DMS53 treated with DMSO at 0.1 percent for 48 hours (cell line): ENCODE data around the gene PNPLA7.

ENCODE experiments used
- DNase-seq: peaks from one replicate; lab custom pipeline; 2025; ENCODE audit not compliant: unreplicated experiment; lab: John Stamatoyannopoulos, UW

Gene PNPLA7

GRCh38 chr9:137462986-137463930, 86.9 kb downstream of the PNPLA7 start:
- no peak for DNase-seq

- DNase-seq, result no peak
These were observed 87.7 kb downstream of the PNPLA7 start for GRCh38 chr9:137462396-137462985.

GRCh38 chr9:137461663-137462395, 88.4 kb downstream of the PNPLA7 start:
- DNase-seq, result no peak

- DNase-seq, result no peak
These were observed 88.9 kb downstream of the PNPLA7 start for GRCh38 chr9:137461316-137461662.

- no peak for DNase-seq
These were observed 89.6 kb downstream of the PNPLA7 start for GRCh38 chr9:137460363-137461315.

- DNase-seq, result no peak
These were observed 90.4 kb downstream of the PNPLA7 start for GRCh38 chr9:137459601-137460362.

- peak; percentile 81 for DNase-seq
These were observed 91.0 kb downstream of the PNPLA7 start, which contains the start of gene NSMF for GRCh38 chr9:137459152-137459600. Gene NSMF, minus strand, starts transcription at chr9:137459334. Its CDS starts 232 bp downstream, at chr9:137459102.

- no peak for DNase-seq
These were observed 91.7 kb downstream of the PNPLA7 start for GRCh38 chr9:137458194-137459151.

GRCh38 chr9:137457406-137458193, 92.6 kb downstream of the PNPLA7 start:
- DNase-seq, result no peak

- DNase-seq, result no peak
These were observed 93.3 kb downstream of the PNPLA7 start for GRCh38 chr9:137456864-137457405.

GRCh38 chr9:137456061-137456863, 93.9 kb downstream of the PNPLA7 start:
- DNase-seq, result no peak

GRCh38 chr9:137455359-137455991, 94.7 kb downstream of the PNPLA7 start:
- no peak for DNase-seq

- no peak for DNase-seq
These were observed 95.4 kb downstream of the PNPLA7 start for GRCh38 chr9:137454597-137455358.

GRCh38 chr9:137454145-137454596, 96.0 kb downstream of the PNPLA7 start:
- no peak for DNase-seq

GRCh38 chr9:137453643-137454081, 96.5 kb downstream of the PNPLA7 start:
- DNase-seq, result no peak
